GM18520 (cell line): ENCODE data around the gene SPACA5.
"Not testable (repeated sequence)": the region's sequence is repeated elsewhere in the genome, so short reads cannot be mapped to it uniquely, and the experiment has no call there.

Experiments
- ATAC-seq: cut with Tn5 transposase; IDR thresholded peaks from one replicate; pipeline ENCODE4 v1.9.1; 2021; ENCODE audit not compliant: unreplicated experiment

SPACA5 gene

DNA sequence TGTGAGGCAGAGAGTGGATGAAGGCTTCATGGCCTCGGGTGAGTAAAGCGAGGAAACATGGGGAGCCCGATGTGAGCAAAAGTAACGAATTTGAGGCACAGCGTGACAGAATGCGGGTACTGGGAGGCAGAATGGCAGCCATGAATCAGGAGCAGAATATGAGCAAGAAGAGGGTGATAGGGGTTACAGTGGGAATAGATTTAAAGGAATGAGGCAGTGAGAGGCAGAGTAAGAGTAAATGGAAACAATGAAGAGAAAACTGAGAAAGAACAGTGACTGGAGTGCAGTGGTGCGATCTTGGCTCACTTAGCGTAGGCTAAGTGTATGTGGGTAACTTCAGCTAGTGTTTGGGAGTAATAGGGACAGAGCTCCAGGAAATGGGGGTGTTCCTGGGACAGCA, at the start of gene SPACA5:
Gene SPACA5 (plus strand): TSS at position 301 of the 400 bp plus-strand sequence. CDS start 815 bp downstream, outside the sequence.
- ATAC-seq, result not testable (repeated sequence)

DNA sequence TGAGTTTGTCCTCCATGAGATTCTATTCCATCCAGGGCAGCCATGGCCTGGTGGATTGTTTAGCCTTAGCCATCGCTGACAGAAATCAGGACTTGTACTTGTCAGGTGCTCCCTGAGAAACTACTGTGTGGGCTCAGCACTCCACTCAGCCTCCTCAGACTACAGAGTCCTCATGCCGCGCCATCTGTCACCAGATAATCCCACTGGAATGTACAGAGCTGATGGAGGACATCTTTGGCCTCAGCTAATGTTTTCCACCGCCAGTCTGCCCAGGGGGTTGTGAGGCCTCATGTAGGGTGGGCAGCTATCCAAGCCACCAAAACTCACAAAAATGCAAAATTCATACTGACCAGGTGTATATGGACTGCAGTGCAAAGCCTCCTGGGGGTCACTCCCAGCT, 48.6 kb upstream of the SPACA5 start:
- not testable (repeated sequence) for ATAC-seq

DNA sequence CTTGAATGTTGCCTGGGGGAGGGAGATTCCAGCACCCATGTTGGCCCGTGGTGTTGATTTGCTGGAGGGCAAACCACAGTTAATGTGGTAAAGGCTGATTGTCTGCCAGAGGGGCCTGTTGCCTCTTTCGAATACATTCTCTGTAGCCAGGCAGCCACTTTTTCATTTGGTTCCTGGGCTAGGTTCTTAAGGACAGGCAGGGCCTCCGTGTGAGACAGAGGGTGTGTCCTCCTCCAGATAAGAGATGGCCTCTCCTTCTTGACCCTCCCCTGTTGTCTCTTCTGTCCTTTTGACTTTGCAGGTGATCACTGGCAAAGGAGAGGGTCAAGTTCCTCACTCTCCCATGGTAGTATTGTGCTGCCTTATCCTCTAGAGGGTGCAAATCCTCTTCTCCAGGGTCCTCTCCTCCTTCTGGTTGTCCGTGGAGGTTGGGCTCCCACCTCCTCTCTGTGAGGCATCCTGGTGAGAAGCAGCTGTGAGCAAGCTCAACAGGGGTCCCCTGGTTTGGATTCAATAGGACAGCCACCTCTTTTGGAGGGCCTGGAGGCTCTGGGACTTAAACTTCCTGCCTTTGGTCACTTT, 47.9 kb upstream of the SPACA5 start:
- ATAC-seq, result no peak

DNA sequence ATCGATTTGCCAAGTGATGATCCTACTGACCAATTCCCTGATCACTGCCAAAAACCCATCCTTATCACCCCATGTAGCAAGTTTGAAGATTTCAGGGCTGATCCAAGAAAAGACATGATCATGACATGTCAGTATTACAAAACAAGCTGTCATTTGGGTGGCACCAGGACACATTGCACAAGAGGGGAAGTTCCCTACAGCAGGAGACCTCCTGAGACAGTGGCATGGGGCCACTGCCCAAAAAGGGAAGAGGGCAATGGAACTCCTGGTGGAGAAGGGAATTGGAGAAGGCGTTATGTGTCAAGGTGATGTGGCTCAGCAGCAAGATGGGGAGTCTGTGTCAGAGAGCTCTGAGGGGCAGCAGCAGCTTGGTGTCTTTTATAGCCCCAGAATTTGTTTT, 46.4 kb upstream of the SPACA5 start:
- ATAC-seq, result no peak

DNA sequence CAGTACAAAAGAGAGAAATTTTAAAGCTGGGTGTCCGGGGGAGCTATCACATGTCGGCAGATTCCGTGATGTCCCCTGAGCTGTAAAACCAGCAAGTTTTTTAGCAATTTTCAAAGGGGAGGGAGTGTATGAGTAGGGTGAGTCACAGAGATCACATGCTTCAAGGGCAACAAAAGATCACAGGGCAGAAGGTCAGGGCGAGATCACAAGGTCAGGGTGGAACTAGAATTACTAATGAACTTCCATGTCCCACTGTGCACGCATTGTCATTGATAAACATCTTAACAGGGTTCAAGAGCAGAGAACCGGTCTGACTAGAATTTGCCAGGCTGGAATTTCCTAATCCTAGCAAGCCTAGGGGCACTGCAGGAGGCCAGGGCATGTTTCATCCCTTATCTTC, 45.0 kb upstream of the SPACA5 start:
- not testable (repeated sequence) for ATAC-seq

DNA sequence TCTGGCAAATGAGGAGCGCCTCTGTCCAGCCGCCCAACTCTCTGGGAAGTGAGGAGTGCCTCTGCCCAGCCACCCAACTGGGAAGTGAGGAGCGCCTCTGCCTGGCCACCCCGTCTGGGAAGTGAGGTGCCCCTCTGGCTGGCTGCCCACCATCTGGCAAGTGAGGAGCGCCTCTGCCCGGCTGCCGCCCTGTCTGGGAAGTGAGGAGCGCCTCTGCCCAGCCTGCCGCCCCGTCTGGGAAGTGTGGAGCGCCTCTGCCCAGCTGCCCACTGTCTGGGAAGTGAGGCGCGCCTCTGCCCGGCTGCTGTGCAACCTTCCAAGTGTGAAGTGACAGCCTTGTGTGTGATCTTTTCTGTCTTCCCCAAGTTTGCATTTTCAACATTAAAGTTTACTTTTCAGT, 41.3 kb upstream of the SPACA5 start:
- not testable (repeated sequence) for ATAC-seq

DNA sequence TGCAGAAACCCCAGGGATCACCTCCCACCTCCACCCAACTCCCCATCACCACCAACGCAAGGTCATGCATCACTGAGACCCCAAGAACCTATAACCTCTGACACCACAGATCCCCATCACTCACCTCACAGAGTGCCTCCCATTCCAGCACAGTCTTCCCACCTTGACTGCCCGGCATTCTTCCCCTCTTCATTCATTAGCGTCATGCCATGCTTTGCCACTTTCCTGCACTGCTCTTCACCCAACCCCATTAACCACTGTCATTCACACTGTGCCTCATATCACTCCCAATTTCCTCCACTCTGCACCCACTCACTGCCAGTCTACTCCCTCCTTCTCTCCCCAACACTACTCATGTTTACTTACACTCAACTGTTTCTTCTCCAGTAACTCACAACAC, 33.6 kb upstream of the SPACA5 start:
- ATAC-seq, result no peak

DNA sequence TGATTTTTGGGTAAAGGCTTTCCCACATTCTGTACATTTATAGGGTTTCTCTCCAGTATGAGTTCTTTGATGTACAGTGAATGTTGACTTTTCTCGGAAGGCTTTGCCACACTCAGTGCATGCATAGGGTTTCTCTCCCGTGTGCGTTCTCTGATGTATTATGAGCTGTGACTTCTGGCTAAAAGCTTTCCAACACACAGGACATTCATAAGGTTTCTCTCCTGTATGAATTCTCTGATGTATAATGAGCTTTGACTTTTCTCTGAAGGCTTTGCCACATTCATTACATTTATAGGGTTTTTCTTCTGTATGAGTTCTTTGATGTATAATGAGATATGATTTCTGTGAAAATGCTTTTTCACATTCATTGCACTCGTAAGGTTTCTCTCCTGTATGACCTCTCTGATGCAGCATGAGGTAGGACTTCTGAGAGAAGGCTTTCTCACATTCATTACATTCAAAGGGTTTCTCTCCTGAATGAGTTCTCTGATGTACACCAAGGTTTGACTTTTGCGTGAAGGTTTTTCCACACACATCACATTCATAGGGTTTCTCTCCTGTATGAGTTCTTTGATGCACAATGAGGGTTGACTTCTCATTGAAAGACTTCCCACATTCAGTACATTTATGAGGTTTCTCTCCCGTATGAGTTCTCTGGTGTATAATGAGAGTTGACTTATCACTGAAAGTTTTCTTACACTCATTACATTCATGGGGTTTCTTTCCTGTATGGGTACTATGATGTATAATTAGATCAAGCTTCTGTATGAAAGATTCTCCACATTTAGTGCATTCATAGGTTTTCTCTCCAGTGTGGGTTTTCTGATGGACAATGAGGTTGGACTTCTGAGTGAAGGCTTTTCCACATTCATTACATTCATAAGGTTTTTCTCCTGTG, 30.3 kb upstream of the SPACA5 start:
- no peak for ATAC-seq

DNA sequence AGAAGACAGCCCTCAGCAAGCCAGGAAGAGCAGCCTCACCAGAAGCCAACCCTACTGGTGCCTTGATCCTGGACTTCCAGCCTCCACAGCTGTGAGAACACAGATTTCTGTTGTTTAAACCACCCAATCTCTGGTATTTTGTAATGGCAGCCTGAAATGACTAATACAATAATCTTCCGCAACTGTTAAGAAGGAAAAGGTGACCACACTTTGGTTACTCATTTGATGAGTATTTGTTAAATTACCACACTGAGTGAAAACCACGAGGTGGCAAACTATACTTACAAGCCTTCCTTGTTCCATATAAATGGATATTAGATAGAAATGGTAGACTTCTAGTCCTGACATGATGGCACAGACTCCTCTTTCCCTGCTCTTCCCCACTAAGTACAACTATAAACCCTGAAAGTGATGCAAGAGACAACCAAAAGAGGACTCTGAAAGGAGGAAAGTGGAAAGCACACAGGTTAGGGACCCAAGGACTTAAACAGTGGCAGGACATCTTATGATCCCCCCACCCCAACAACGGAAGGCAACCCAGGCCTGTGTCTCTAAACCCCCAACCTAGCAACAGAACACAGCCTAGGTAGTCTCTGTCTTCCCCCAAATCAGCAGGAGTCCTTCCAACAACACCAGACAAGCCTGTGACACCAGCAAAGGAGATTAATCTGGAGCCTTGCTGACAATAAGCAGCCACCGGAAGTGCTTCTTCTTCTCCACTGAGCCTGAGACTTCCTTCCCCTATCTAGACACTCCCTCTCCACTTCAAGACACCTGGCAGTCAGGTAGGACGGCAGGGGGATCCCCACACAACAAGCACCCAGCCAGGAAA, 15.3 kb upstream of the SPACA5 start:
- ATAC-seq, result no peak

DNA sequence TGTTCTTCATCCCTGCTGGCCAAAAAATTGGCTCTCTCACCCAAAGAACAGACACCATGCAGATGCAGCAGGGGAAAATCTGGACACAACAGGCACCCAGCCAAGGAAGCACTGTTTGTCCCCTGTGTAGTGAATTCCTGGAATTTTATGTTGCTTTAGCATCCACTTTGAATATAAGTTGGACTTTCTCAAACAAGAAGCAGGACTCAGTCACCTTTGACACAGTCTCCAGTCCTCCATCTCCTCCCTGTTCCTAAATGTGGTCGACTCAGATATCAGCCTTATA, 14.8 kb upstream of the SPACA5 start:
- no peak for ATAC-seq

DNA sequence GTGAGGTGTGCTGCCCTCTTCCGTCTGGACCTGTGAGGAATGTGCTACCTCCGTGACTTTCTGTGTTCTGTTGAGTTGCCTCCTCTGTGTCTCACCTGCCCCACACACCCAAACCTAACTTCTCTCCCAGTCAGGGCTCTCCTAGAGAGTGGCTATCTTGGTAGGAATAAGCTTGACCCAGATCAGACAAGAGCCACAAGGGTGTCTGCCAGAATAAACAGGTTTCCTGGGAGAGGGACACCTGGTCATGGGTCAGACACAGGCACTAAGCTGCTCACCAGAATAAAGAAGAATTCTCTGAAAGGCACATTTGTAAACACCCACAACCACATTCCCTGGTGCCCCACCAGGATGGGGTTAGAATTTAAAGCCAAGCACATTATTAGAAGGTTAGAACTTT, 14.1 kb upstream of the SPACA5 start:
- ATAC-seq, result no peak

DNA sequence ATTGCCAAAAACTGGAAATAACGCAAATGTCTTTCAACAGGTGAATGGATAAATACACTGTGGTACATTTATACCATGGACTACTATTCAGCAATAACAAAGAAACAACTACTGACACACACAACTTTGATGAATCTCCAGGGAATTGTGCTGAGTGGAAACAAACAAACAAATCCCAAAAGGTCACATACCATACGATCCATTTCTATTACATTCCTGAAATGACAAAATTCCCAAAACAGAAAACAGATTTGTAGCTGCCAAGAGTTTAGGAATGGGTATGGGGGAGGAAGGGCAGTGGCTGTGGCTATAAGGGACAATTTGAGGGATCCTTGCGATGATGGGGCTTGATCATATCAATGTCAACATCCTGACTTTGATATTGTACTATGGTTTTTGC, 5.5 kb upstream of the SPACA5 start:
- no peak for ATAC-seq

DNA sequence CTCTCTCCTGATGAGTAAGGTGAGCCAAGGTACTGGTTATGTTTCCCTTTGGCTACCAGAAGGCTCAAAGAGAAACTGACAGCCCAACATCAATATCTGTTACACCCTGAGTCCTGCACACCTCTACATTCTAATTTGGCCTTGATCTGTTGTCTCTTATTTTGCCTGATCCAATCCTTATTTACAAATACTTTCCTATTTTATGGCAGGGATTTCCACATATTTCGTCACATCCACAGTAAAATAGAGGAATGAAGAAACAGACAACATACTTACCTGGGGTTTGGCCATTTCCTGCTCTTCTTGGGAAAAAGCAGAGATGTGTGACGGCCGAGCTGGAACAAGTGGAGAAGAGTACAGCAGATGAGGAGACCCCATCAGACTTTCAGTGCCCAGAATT, 4.5 kb upstream of the SPACA5 start:
- no peak for ATAC-seq

DNA sequence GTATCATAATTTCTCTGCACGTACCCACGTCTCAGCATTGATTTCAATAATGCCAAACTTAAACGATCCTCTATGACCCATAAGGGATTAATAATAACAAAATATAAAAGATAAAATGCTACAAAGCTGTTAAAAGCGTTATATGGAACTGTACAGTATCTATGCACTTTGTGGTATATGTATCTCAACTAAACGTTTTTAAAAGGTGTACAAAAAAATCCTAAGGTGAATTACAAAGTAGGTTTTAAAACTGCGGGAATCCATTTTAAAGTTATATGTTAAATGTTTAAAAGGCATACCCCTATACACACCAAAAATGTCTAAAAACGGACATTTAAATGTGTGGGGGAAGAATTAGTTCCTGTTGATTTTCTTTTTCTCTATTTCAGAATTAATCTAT, 3.9 kb upstream of the SPACA5 start:
- ATAC-seq, result no peak

DNA sequence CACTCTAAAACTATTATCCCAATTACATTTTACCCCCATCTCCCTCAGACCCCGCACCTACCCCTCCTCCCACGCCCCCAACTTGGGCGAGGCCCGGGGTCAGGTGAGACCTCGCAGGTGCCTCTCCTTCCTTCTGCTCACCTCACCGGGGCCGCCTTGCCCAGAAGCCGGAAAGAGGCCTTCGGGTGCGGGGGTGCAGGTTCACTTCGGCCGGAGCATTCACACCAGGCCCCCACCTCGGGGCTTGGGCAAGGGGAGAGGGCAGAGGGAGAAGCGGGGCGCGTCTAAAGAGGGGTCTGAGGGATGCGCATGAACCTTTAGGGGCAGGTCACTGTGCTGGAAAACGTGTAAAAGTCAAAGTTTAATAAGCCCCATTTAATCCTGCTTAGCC, 3.4 kb upstream of the SPACA5 start:
- ATAC-seq, result no peak

DNA sequence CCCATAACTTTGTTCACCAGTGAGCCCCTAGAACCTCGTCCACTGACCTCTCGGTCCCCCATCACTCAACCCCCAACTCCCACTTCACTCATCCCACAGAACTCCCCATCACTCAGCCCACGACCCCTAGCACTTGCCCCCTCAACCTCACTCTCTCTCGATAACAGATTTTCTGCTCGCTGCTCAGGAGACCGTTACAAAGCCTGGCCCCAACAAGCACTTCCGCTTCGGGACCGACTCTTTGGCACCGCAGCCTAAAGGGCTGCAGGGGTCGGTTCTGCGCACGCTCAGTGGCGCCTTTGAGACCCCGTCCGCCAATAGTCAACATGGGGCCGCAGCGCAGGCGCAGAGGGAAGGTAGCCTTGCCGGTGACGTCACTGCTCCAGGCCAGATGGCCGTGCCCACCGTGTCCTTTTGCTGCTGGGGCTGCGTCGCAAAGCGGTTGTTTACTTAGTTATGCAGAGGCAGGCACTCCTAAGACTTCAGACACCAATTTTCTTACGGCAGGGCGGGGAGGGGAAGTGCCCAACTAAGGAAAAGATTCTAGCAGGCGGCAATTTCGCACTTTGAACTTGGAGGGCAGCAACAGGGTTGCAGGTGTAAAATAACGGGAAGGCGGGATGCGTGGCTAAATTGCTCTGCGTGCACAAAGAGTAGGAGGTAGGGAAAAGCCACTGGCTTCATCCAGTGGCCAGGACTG, 2.9 kb upstream of the SPACA5 start, which contains the start of gene ZNF182:
Gene ZNF182 (minus strand): TSS at position 232 of the 700 bp plus-strand sequence. CDS start 1,380 bp downstream, outside the sequence.
- ATAC-seq, result peak; percentile 87

DNA sequence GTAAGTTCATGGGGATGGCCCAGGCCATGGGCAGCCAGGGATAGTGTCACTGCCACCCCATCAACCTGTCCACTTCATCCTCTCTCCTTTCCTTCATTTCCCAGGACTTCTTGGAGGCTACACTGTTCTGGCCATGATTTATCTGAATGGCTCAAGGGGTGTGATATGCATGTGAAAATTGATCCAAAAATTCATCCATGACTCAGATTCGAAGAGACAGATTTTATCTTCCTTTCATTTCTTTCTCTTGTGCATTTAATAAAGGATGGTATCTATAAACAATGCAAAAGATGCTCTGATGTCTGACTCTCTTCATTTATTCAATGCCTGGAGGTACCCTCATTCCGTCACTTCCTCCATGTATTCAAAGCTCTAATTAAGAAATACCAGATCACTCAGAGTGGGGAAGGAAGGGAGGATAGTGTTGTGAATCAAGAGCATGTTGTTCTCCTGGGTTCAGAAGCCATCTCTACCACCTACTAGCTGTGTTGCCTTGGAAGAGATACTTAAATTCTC, 2.7 kb downstream of the SPACA5 start:
- not testable (repeated sequence) for ATAC-seq

DNA sequence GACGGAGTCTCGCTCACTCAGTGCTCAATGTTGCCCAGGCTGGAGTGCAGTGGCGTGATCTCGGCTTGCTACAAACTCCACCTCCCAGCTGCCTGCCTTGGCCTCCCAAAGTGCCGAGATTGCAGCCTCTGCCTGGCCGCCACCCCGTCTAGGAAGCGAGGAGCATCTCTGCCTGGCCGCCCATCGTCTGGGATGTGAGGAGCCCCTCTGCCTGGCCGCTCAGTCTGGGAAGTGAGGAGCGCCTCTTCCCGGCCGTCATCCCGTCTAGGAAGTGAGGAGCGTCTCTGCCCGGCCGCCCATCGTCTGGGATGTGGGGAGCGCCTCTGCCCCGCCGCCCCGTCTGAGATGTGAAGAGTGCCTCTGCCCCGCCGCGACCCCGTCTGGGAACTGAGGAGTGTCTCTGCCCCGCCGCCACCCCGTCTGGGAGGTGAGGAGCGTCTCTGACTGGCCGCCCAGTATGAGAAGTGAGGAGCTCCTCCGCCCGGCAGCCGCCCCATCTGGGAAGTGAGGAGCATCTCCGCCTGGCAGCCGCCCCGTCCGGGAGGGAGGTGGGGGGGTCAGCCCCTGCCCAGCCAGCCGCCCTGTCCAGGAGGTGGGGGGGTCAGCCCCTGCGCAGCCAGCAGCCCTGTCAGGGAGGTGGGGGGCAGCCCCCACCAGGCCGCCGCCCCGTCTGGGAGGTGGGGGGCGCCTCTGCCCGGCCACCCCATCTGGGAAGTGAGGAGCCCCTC, 10.0 kb downstream of the SPACA5 start:
- ATAC-seq, result not testable (repeated sequence)

DNA sequence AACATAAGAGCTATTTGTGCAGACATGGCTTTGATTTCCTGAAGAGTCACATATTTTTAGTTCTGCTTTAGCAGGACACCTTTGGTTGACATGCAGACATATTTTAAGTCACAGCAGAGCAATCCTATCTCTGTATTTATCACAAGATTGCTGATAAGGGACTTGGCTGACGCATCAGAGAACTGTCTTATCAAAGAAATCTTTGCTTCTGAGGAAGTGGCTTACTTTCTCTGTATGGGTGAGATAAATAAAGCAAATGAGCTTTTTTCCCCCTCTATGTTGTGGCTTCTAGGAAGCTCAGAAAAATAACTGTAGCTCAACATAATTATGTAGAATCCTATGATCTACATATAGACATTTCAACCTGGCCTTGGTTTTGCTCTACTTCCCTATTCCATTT, 13.1 kb downstream of the SPACA5 start:
- ATAC-seq, result not testable (repeated sequence)

DNA sequence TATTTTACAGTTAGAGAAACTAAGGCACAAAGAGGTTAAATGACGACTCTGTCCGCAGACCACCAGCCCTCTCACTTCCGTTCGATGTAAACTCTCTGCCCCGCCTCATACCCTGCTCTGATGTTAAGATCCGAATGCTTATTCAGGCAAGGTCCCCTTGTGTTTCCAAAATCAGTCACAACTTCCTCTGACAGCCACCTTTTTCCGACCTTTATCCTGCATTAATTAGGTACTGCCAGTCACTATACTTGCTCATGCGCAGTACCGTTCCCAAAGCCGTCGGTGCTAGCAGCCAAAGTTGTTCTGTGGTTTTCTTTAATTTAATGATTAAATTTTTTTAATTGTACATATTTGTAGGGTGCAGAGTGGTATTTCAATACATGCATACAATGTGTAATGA, 13.7 kb downstream of the SPACA5 start:
- ATAC-seq, result not testable (repeated sequence)
